Neural cell (in vitro differentiated cells): Measurements from ENCODE around the gene SMARCB1. TPM values are rescaled to one million over a fixed set of nuclear protein-coding genes. Genes with fewer than 3 reads are reported as not detected.

Experiments used
- H2AFZ ChIP-seq: fragments of 200-600, 300-800 bp; sonication (generic), shearing (Covaris generic); 2 replicates; pipeline ENCODE4 v1.6.0; 2014; ENCODE audit warnings: low read depth, mild to moderate bottlenecking, antibody characterized with exemption, low read length, moderate library complexity
- H3F3A ChIP-seq: fragments of 200-600 bp; shearing (Covaris generic); 2 replicates; pipeline ENCODE4 v1.6.1; 2016; ENCODE audit warnings: mild to moderate bottlenecking, moderate library complexity, mixed read lengths, antibody characterized with exemption, low read length; ENCODE audit not compliant: insufficient read depth, poor library complexity, severe bottlenecking
- H3K27ac ChIP-seq: fragments of 200-600, 300-800 bp; sonication (generic), shearing (Covaris generic); 2 replicates; pipeline ENCODE4 v1.5.1; 2014; ENCODE audit warnings: mild to moderate bottlenecking, low read length, moderate library complexity
- H3K27me3 ChIP-seq: fragments of 300-800, 200-600 bp; sonication (generic), shearing (Covaris generic); 2 replicates; pipeline ENCODE4 v1.6.0; 2014; ENCODE audit warnings: mild to moderate bottlenecking, low read depth, low read length, moderate library complexity; ENCODE audit not compliant: insufficient read depth
- H3K36me3 ChIP-seq: fragments of 300-800, 200-600 bp; sonication (generic), shearing (Covaris generic); 2 replicates; pipeline ENCODE4 v1.5.1; 2014; ENCODE audit warnings: mild to moderate bottlenecking, antibody characterized with exemption, low read length, moderate library complexity; ENCODE audit not compliant: insufficient read depth
- H3K4me2 ChIP-seq: fragments of 300-800, 200-600 bp; sonication (generic), shearing (Covaris generic); 2 replicates; pipeline ENCODE4 v1.6.0; 2014; ENCODE audit warnings: mild to moderate bottlenecking, low read length
- H3K4me3 ChIP-seq: fragments of 300-800, 200-600 bp; sonication (generic), shearing (Covaris generic); 2 replicates; pipeline ENCODE4 v1.5.1; 2014; ENCODE audit warnings: mild to moderate bottlenecking, low read length, moderate library complexity
- H3K79me2 ChIP-seq: fragments of 200-600 bp; shearing (Covaris generic); replicated peaks from 2 replicates; pipeline ENCODE4 v1.6.0; 2014; ENCODE audit warnings: mild to moderate bottlenecking, low read length, moderate library complexity; ENCODE audit not compliant: insufficient read depth
- H3K9ac ChIP-seq: fragments of 300-800, 200-600 bp; sonication (generic), shearing (Covaris generic); 2 replicates; pipeline ENCODE4 v1.6.1; 2016; ENCODE audit warnings: mild to moderate bottlenecking, low read length, mixed read lengths
- H3K9me2 ChIP-seq: fragments of 200-600 bp; shearing (Covaris generic); 2 replicates; pipeline ENCODE4 v1.6.1; 2016; ENCODE audit warnings: mild to moderate bottlenecking, low read length, mixed read lengths; ENCODE audit not compliant: insufficient read depth
- H3K9me3 ChIP-seq: fragments of 200-600, 300-800 bp; sonication (generic), shearing (Covaris generic); 2 replicates; pipeline ENCODE4 v1.6.1; 2016; ENCODE audit warnings: mild to moderate bottlenecking, mixed run types, low read length, moderate library complexity, mixed read lengths
- H4K20me1 ChIP-seq: fragments of 200-600 bp; shearing (Covaris generic); 2 replicates; pipeline ENCODE4 v1.6.1; 2016; ENCODE audit warnings: mild to moderate bottlenecking, mixed run types; ENCODE audit not compliant: insufficient read depth
- CTCF ChIP-seq: fragments of 450-650 bp; IDR thresholded peaks from 2 replicates; pipeline ENCODE4 v1.5.1; 2014; ENCODE audit warnings: antibody characterized with exemption, mild to moderate bottlenecking, moderate library complexity; ENCODE audit not compliant: poor library complexity, severe bottlenecking
- EP300 ChIP-seq: fragments of 450-650 bp; conservative IDR thresholded peaks from 2 replicates; pipeline ENCODE4 v1.6.1; 2014; ENCODE audit warnings: antibody characterized with exemption, mild to moderate bottlenecking, moderate library complexity; ENCODE audit not compliant: poor library complexity, severe bottlenecking
- EZH2 ChIP-seq: fragments of 200-600, 300-800 bp; shearing (Covaris generic), sonication (generic); IDR thresholded peaks from 2 replicates; pipeline ENCODE4 v1.6.1; 2014; ENCODE audit warnings: antibody characterized with exemption, low read length, borderline replicate concordance, mild to moderate bottlenecking; ENCODE audit not compliant: insufficient read depth, poor library complexity, severe bottlenecking
- MXI1 ChIP-seq: fragments of 450-650 bp; conservative IDR thresholded peaks from 2 replicates; pipeline ENCODE4 v1.6.1; 2014; ENCODE audit warnings: antibody characterized with exemption, mild to moderate bottlenecking; ENCODE audit not compliant: poor library complexity, severe bottlenecking
- POLR2AphosphoS5 ChIP-seq: IDR thresholded peaks from 2 replicates; pipeline ENCODE4 v1.6.1; 2012
- RAD21 ChIP-seq: fragments of 450-650 bp; conservative IDR thresholded peaks from 2 replicates; pipeline ENCODE4 v1.6.1; 2014; ENCODE audit warnings: antibody characterized with exemption, mild to moderate bottlenecking, moderate library complexity
- REST ChIP-seq: IDR thresholded peaks from 2 replicates; pipeline ENCODE4 v1.6.1; 2012; ENCODE audit warnings: borderline replicate concordance
- SMC3 ChIP-seq: fragments of 450-650 bp; conservative IDR thresholded peaks from 2 replicates; pipeline ENCODE4 v1.6.1; 2014; ENCODE audit warnings: antibody characterized with exemption, mild to moderate bottlenecking, moderate library complexity; ENCODE audit not compliant: poor library complexity
- TAF1 ChIP-seq: IDR thresholded peaks from 2 replicates; pipeline ENCODE4 v1.6.1; 2012; ENCODE audit warnings: low read depth
- polyA plus RNA-seq: library from polyadenylated mRNA; depleted of rRNA; stranded (reverse); fragments of >200 nt; gene quantifications from 2 replicates; pipeline ENCODE4 v1.2.3, GENCODE V29; 2014

The SMARCB1 gene
- polyA plus RNA-seq, 1 donor from 2014 or later = 97.5 TPM

- no peaks in the 10 kb centered on the region for H3K79me2 ChIP-seq
- no peak overlapping the region for H3K27ac ChIP-seq
- H3K4me2 ChIP-seq = no peak overlapping the region
- H4K20me1 ChIP-seq = no peaks in the 10 kb centered on the region
- H3K9me2 ChIP-seq = no peaks in the 10 kb centered on the region
- H3K4me3 ChIP-seq = peak overlapping the region; percentile 60
- H2AFZ ChIP-seq = no peak overlapping the region
- TF ChIP-seq CTCF = no peak
- TF ChIP-seq POLR2AphosphoS5 = no peak
- TF ChIP-seq SMC3 = no peak
- TF ChIP-seq MXI1 = no peak
- no peak for TF ChIP-seq EZH2
- no peak for TF ChIP-seq RAD21
- TF ChIP-seq TAF1 = no peak
- H3F3A ChIP-seq = no peaks in the 10 kb centered on the region
- H3K36me3 ChIP-seq = no peaks in the 10 kb centered on the region
- H3K9ac ChIP-seq = peak overlapping the region; percentile 58
- peaks cover 9% of the 10 kb centered on the region for H3K27me3 ChIP-seq
- H3K9me3 ChIP-seq = no peaks in the 10 kb centered on the region
These were observed 13.2 kb upstream of the SMARCB1 start for GRCh38 chr22:23773483-23774113.

- no peak overlapping the region for H3K4me2 ChIP-seq
- H3K27ac ChIP-seq = no peak overlapping the region
- H3K9me2 ChIP-seq = no peaks in the 10 kb centered on the region
- no peaks in the 10 kb centered on the region for H3K36me3 ChIP-seq
- no peaks in the 10 kb centered on the region for H3K9me3 ChIP-seq
- H3K9ac ChIP-seq = no peak overlapping the region
- H3F3A ChIP-seq = no peaks in the 10 kb centered on the region
- TF ChIP-seq CTCF (no peak), TAF1 (no peak), EP300 (no peak), EZH2 (no peak), MXI1 (no peak), RAD21 (no peak), POLR2AphosphoS5 (no peak), REST (no peak), SMC3 (no peak)
- no peaks in the 10 kb centered on the region for H3K79me2 ChIP-seq
- H4K20me1 ChIP-seq = no peaks in the 10 kb centered on the region
- no peak overlapping the region for H3K4me3 ChIP-seq
- no peak overlapping the region for H2AFZ ChIP-seq
- peaks cover 9% of the 10 kb centered on the region for H3K27me3 ChIP-seq
These were observed 12.4 kb upstream of the SMARCB1 start for GRCh38 chr22:23774114-23774921.
